Hematopoietic multipotent progenitor cell treated with erythropoietin and hydrocortisone succinate and interleukin-3 and kit ligand, for 15 days (in vitro differentiated cells): ENCODE data around the gene INSYN1.
"Not testable (repeated sequence)": the region's sequence is repeated elsewhere in the genome, so short reads cannot be mapped to it uniquely, and the experiment has no call there.

Source experiments
- DNase-seq: peaks from one replicate; pipeline ENCODE4 v3.0.0-alpha.2; 2015; ENCODE audit warnings: low spot score

The INSYN1 gene, protein sequence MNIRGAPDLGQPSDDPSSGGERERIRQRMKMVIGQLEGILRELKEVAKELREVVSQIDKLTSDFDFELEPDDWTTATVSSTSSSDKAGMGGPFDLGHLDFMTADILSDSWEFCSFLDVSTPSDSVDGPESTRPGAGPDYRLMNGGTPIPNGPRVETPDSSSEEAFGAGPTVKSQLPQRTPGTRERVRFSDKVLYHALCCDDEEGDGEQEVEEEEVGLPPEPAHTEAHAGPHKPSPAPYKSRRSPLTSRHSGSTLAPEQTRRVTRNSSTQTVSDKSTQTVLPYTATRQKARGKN

DNA sequence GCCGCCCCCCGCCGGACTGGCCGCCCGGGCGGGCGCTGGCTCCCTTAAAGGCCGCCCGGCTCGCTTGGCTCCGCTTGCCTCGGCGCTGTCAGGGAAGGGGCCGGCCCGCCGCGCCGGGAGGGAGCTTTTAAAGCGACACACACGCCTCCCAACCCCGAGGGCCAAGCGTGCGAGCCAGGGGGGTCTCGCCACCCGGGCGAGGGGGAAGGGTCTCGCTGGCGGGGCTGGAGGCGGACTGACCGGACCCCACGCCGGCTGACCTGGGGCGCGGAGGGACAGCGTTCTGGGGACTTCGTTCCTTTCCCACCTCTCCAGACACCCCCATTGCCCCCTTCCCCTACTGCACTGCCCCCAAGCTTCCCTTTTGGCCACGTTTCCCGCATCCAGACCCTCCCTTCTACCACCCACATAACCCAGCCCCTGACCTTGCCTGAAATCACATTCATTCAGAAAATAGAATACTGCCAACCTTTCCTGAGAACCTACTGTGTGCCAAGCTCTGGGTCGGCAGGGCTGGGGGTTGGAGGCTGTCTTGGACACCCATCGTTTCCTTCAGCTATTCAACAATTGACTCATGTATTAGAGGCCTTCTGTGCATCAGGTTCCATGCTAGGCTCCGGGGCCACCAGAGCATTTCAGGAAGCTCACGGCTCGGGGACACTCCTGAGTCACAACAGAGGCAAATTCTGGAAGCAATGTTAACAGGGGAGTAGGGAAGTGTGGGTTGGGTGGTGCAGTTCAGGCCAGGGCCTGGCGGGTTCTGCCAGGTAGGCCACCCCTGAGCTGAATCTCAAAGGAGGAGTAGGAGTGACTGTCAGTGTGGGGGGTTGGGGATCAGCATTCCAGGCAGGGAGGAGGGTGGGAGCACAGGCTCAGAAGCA lies at the start of gene INSYN1:
INSYN1 (minus strand) TSS at position 102 of the 881 bp plus-strand sequence. CDS start 2,221 bp downstream, outside the sequence.
- DNase-seq = no peak

DNA sequence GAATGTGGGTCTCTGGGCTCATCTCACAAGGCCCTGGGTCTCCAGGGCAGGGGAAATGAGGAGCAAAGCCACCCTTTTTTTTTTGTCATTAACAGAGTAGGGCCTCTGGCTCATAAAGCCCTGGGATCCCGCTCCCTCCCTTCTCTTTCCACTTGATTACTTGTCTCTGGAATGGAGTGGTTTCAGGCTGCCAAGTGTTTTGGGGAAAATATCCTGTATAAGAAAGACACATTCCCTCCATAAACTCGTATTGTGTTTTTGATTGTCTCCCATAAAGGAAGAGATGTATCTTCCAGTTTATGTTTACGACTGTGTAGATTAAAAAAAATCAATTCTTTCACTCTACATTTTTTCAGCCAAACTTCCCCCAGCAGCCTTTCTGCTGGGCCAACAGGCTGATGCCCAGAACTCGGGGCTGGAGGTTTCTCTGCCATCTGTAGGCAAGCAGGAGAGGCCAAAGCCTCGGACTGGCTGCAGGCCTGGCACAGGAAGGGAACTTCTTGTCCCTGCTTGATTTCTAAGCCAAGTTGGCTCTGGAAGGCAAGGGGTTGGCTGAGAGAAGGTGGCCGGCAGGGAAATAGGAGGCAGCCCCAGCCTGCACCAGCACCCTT lies 49.4 kb upstream of the INSYN1 start:
- no peak for DNase-seq

DNA sequence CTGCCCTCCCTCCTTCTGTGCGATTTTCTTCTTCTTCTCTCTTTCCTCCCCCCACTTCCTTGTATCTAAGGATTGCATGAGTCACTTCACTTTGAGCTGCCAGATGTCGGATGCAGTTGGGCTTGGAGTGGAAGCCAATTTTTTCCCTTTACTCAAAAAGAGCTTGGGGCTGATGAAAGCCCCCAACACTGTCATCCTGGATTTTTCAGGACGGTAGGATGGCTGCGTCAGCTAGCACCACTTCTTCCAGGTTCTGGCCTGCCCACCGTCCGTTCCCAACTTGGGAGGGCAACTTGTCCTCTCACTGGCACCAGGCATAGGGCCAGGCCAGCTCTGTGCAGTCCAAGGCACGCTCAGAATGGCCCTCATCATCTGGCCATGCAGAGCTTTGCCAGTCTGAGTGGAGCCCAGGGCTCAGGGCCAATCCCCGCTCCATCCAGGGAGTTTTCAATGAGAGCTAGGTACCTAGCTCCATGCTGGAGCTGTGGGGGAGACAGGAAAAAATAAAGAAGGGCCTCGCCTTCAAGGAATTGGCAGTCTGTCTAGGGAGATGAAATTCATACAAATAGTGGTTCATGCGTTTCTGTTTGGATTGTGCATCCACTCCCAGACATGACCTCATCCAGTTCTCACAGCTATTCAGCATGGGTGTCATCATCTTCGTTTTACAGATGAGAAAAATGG lies 47.7 kb upstream of the INSYN1 start:
- no peak for DNase-seq

DNA sequence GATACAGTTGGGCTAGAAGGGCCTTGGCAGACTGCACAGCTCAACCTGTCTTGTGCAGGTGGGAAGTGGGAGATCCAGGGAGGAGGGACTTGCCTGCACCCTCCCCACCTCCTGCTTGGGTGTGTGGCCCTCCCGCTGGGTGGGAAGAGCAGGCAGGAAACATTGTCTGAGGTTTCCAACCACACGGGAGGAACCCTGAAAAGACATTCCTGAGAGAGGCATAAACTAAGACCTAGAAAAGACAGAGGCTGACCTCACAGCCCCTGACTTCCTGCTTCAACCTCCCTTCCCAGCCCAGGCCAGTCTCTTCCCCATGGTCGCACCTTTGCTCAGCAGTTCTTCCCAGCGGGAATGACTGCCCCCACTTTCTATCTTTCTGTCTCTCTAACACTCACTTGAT lies 46.3 kb upstream of the INSYN1 start:
- no peak for DNase-seq

DNA sequence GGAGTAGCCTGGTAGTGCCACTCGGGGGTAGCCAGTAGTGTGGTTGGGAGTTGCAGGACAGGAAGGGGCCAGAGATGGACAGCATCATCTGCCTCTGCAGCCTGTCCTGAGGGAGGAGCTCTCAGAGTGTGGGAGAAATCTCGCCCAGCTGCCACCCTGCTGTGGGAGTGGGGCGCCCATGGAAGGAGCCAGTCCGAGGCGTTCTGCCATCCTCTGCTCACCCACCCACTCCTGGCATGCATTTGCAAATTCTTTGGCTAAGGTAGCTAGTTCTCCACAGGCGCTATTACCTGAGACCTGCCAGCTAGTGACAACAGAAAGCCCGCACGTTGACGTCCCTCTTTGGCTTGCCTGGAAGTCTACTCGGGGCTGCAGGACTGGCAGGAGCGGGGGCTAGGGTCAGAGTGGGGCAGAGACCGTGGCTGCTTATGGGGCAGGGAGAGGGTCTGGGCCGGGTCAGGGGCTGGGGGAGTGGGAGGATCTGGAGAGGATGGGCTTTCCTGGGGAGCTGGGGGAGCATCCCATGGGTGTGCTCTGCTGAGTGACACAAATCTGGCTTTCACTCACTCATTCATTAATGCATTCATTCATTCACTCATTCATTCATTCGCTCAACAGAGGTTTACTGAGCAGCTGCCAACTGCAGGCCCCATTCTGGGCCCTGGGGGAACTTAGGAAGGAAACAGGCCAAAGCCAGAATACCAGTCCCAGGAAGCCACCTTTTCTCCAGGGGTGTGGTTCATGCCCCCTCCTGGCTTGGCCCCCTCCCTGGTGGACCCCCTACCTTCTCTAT lies 44.4 kb upstream of the INSYN1 start:
- no peak for DNase-seq

DNA sequence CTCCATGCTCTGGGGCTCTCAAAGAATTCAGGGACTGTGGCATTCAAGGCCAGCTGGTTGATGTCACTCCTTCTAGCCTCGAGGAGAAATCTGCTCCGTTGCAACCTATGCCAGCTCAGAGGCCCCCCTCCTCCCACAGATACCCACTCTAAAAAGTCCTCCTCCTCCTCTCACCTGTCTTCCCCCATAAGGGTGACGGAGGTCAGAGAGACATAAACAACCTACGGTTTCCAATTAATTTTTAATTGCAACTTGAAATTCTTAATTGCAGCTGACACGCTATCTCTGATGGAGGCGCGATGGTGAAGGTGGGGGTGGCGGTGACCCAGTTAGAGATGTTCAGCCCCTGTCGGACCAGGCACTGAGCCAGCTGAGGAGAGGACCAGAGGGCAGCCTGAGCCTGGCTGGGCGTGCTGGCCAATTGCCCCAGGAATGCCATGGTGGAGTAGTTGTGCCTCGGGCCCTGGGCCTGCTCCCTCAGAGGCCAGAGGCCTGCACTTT lies 43.2 kb upstream of the INSYN1 start:
- no peak for DNase-seq

DNA sequence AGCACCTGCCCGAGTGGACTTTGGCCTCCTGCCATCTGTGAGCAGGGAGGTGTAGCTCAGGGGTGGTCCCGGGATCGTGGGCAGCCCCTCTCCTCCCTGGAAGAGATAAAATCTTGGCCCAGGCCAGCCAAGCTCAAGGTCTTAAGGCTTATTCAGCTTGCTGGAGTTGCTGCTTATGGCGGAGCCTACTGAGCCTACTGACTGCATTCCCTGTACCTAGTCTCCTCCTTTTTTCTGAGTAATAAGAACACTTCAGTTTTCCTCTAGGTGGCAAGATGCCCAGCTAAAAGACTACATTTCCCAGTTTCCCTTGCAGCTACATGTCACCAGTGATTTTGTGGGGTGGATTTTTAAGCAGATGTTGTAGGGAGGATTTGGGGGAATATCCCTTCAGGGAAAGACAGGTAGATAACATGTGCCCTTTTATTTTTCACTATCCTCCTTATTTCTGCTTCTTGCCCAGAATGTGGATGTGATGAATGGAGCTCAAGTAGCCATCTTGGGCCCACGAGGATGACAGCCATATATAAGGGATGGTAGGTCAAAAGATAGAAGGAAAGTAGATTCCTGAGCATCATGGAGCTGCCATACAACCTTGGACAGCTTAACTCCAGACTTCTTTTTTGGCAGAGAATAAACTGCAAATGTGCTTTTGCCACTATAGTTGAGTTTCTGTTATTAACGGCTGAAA lies 41.4 kb upstream of the INSYN1 start:
- DNase-seq = no peak

DNA sequence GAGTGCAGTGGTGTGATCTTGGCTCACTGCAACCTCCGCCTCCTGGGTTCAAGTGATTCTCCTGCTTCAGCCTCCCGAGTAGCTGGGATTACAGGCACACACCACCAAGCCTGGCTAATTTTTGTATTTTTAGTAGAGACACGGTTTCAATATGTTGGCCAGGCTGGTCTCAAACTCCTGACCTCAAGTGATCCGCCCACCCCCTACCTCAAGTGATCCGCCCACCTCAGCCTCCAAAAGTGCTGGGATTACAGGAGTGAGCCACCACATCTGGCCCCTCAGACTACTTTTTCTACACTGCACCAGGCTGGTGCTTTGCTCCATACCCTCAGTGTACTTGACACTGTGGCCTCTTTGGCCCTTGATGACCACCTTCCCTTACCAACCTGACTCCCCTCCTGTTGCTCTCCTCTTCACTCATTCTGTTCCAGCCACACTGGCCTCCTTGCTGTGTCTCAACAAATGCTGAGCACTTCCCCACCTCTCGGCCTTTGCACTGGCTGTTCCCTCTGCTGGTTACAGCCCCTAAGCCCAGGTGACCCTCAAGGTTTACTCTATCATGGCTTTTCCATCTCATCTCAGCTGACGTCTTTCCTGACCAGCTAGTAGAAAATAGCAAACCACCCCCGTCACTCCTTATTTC lies 39.9 kb upstream of the INSYN1 start:
- not testable (repeated sequence) for DNase-seq

DNA sequence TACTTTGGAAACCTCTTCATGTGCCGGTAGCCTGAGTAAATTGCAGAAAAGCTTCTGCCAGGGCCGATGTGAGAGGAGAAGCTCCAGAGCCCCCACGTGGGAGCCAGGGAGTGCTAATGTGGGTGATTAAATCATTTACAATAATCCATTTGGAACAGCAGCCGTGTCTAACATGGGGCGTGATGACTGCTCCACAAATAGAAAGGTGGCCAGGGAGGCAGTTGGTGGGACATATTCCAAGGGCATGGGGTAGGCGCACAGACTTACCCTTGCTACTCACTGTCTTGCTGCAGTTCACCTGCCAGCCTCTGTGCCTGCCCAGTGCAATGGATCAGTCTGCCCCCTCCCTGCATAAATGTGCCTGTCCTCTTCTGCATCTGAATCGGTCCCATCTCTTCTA lies 39.3 kb upstream of the INSYN1 start:
- DNase-seq = no peak

DNA sequence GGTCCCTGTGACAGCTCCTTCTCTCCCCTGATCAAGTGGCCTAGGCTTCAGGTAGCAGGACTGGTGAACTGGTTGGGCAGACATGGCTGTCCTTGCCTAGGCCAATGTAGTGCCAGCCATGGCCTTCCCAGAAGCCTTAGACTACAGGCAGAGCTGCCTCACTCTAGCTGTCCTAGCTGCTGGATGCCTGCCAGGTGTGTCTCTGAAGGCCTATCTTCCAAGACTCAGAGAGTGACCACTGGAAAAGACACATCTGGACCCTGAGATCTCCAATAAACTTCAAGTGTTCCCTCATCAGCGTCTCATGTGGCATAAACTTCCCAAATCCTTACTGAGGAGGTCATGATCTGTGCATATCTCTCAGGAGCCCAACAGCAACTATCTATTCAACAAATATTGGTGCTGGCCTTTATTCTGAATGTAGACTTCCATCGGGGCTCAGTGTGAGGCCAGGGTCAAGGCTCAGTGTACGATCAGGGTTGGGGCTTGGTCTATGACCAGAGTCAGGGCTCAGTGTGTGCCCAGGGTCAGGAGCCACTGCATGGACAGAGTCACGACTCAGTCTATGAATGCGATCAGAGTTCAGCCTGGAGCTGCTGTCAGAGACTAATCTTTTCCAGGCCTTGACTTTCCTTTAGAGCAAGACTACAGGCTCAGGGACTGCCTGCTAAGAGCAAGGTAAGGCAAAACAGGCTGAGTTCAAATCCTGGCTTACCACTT lies 36.5 kb upstream of the INSYN1 start:
- no peak for DNase-seq

DNA sequence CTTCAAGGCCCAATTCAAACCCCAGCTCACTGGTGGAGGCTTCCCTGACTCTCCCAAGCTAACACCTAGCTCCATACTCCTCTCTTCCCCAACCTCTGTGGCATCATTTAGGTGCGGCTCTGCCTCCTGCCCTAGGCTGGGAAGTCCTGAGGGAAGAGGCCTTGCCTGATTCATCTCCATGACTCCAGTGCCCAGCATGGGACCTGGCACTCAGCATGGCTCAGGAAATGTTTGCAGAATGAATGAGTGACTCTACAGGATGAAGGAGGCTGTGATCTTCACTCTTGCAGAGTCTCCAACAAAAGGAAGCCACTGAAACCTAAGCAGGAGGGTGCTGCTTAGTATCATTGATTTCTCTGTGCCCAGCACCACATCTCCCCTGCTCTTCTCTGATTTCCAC lies 34.5 kb upstream of the INSYN1 start:
- no peak for DNase-seq

DNA sequence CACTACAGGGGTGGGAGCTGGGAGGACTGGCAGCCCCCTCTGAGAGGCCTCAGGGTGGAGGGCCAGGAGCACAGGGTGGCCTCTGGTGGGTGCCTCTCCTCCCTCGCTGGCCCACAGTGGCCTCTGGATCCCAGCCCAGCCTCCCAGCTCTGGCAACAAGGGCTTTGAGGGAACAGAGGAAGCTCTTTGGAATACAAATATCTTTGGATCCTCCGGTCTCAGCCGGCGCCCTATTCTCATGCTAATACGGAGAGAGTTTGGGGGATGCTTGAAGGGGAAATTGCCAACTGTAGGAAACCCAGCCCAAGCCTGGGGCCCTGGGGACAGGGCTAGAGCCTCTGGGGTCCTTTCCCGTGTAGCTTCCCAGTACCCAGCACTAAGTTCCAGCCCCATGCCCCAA lies 33.4 kb upstream of the INSYN1 start:
- DNase-seq = no peak

DNA sequence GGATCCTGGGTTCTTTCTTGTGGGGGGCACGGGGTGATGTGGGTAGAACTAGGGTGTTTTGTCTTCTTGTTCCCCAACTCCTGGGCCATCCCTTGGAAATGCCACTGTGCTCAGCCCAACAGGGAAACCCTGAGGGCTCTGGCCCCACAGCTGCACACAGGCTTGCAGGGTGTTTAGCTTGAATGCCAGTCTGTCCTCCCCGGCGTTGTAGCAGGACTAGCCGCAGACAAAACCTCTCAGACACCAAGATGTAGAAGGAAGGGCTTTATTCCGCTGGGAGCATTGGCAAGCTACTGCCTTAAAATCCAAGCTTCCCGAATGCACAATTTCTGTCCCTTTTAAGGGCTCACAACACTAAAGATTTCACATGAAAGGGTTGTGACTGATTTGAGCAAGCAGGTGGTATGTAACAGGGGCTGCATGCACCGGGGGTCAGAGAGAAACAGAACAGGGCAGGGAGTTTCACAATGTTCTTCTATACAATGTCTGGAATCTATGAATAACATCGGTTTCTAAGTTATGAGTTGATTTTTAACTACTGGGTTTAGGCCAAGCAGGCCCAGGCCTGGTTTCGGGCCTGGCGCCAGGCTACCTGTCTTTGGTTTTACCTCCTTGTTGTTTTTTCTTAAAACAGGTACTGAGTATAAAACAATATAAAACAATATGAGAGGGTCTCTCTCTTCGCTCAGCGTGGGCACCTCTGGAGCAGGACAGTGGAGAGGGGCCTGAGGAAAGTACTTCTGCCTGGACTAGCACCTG lies 32.3 kb upstream of the INSYN1 start:
- not testable (repeated sequence) for DNase-seq

DNA sequence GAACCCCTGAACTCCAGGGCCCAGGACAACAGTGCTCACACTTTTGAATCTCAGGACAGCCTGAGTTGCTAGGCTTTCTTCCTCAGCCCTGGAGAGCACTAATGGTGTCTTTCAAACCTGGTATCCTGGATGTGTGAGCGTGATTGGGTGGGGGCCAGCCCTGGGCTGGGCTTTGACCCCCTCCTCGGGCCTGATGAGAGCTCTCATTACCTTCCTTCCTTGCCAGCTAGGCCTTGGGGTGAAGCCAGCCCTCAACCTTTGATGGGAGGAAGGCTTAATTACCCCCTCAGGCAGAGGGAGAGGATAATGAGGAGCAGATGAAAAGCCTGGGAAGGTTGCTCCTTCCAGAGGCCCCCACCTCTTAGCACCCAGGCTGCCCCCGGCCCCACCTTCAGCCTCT lies 31.1 kb upstream of the INSYN1 start:
- no peak for DNase-seq

DNA sequence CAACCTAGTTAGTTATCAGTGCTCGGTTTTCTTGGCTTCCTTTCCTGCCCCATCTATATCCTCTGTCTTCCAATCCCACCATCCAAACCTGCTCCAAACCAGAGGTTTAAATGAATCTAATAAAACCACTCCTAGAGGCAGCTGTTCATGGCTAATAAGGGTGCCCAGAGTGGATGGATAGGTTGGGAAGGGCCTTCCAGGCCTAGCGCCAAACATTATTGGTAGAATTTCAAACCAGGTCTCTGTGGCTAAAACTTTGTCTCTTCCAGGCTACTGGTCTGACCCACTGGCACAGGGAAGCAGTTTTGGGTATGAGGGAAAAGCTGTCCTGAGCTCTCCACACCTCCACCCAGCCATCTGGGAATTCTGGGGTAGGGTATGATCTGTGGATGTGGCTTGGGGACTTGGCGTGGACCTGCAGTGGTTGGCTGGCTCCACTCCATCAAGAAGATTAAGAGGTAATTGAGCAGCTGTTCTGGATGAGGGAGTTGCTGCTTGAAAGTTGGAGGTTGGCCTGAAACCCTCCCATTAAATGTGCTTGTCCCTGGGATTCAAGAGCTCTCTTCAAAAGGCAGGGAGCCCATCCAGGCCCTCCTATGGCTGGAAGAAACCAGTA lies 29.3 kb upstream of the INSYN1 start:
- no peak for DNase-seq

DNA sequence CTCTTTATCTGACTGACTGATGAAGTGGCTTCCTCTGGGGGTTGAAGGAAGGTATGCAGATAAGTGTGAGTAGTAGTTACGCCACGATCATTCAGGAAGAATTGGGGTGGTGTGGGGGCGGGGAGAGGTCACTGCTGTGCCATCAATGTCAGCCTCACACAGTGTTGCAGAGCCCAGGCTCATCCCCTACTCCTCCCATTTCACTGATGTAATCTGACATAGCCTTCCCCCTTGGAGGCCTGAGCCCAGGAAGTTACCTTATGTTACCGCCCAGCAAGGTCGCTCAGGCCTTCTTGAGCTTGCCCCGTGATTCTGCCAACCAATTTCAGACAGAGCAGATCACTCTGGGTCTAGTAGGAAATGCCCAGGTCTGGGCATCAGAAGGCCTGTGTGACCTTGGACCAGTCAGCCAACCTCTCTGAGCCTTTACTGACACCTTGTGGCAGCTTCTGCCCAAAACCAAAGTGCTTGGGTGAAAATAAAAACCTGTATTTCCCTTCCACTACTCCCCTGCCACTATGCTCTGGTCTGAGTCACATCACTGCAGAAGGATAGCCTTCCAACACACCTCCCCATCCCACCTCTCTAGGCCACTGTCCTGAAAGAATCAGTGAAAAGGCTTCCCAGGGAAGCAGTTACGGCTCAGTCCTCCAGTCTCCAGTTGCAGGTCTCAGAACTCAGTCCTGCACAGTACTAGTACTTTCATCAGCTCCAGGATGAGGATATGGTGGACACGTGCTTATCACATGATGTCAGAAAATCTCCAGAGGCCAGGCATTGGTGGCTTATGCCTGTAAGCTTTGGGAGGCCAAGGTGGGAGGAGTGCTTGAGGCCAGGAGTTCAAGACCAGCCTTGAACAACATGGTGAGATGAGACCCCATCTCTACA lies 28.1 kb upstream of the INSYN1 start:
- no peak for DNase-seq

DNA sequence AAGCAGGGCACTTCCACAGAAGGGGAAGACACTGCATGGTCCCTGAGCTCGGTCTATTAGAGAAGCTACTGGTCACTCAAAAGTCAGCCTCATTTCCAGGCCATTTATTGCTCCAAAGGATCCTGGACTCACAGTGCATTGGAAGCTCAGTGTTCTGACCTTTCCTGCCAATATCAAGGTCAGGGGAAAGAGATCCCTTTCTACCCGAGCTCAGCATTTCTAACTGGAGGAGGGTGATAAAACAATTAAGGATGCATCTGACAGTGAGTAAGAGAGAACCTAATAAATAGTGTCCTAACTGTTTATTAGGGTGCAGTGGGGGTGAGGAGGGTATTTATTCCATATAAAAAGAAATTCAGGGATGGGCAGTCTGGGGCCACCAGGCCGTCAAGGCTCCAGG lies 26.8 kb upstream of the INSYN1 start:
- no peak for DNase-seq
